NOMO-1 treated with DMSO at 0.1 percent for 48 hours (cell line): Measurements from ENCODE around the gene IQSEC1.

Source experiments
- DNase-seq: peaks from one replicate; lab custom pipeline; 2025; ENCODE audit not compliant: unreplicated experiment; lab: John Stamatoyannopoulos, UW

The IQSEC1 gene

DNA sequence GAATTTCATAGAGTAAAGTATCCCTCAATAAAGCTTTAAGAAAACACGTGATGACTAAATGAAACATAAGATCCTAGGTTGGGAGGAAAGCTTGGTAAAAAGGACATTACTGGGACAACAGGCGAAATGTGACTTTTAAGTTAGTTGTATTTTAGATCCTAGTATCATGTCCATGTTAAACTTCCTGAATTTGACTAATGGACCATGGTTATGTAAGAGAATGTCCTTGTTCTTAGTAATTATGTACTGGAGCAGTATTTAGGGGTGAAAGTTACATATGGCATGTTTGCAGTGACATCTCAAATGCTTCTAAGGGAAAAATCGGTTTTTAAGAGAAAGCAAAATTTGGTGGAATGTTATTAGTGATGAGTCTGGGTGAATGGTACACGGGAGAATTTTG, 69.6 kb downstream of the IQSEC1 start:
- no peak for DNase-seq

DNA sequence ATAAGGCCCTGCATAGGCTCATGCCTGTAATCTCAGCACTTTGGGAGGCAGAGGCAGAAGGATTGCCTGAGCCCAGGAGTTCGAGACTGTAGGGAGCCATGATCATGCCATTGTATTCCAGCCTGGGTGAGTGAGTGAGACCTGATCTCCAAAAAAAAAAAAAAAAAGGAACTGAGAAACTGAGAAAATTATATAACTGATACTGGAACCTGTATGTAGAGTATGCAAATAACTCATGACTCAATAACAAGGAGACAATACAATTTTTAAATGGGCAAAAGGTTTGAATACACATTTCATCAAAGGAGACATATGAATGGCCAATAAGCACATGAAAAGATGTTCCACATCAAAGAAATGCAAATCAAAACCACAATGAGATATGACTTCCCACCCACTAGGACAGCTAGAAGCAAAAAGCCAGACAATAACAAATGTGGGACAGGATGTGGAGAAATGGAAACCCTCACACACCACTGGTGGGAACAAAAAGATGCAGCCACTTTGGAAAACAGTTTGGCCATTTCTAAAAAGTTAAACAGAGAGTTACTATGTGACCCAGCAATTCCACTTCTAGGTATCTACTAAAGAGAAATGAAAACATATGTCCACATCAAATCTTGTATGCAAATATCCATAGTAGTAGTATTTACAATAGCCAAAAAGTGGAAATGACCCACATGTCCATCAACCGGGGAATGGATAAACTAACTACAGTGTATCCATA, 70.7 kb downstream of the IQSEC1 start:
- DNase-seq = peak; percentile 74

DNA sequence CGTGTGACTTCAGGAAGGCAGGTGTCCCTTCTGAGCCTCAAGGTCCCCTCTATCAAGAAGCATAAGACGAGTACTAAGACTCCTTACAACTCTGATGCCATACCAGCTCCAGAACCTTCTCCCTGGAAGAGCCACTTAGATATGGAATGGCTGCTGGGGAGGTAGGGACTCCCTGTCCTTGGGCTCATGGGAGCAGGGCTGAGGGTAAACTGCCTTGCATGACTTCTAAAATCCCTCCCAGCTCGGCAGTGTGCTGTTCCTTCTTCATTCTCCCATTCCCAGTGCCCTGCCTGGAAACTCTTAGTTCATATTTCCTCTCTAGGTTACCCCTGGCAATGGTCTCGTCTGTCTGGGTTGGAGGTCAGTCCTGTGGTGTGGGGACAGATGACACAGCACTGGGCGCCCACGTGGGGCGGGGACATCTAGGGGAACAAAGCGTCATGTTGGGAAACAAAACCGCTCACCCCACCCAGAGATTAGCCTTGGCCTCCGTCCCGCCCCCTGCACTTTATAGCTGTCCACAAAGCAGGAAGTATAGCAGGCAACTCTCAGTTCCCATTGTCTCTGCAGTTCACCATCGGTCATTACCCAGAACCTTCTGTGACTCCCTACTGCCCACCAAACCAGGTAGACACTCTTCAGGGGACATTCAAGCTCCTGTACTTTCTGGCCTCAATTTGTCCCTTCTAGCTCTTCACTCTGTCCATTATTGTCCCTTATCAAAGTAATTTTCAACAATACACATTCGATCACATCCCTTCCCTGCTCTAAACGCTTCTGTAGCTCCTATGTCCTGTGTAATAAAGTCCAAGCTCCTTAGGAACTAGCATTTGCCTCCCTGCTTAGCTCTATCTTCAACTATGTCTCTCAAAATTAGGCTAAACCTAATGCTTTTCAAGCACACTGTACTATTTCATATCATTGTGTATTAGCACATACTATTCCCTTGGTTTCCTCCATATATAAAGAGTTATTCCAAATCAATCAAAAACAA, 73.8 kb downstream of the IQSEC1 start:
- DNase-seq = peak; percentile 99

DNA sequence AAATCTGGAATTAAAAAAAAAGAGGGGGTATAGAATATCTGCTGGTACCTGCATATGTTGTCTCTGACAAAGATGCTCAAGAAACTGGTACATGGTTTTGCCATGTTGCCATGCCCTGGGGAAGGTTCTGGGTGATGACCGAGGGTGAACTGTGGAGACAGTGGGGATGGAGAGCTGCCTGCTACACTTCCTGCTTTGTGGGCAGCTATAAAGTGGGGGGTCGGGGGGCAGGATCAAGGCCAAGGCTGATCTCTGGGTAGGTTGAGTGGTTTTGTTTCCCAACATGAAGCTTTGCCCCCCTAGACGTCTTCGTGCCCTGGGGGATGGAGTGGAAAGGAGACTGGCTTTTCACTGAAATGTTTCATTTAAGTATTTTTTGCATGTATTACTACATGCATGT, 74.6 kb downstream of the IQSEC1 start:
- no peak for DNase-seq

DNA sequence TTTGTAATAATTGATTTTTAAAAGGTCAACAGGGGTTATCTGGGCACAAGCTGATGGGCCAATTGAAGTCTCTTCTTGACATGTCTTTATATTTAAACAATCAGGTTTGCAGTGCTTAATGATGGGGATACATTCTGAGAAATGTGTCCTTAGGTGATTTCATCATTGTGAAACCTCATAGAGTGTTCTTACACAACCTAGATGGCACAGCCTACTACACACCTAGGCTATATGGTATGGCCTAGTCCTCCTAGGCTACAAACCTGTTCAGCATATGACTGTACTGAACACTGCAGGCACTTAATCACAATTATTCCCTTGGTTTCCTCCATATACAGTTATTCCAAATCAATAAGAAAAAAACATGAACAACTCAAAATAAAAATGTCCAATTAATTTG, 75.8 kb downstream of the IQSEC1 start:
- no peak for DNase-seq

DNA sequence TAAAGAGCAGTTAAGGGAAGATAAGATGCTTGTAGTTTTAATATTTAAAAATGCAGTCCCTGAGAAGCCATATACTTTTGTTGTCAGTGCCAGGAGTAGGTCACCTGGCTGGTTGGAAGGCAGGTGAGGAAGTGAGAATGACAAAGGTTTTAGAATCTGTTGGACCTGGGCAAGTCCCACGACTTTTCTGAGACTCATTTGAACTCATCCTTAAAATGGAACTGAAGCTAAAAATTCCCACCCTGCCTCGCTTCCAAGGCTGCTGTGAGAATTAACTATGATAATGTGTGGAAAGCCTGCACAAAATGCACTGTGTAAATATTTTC, 77.1 kb downstream of the IQSEC1 start:
- no peak for DNase-seq

DNA sequence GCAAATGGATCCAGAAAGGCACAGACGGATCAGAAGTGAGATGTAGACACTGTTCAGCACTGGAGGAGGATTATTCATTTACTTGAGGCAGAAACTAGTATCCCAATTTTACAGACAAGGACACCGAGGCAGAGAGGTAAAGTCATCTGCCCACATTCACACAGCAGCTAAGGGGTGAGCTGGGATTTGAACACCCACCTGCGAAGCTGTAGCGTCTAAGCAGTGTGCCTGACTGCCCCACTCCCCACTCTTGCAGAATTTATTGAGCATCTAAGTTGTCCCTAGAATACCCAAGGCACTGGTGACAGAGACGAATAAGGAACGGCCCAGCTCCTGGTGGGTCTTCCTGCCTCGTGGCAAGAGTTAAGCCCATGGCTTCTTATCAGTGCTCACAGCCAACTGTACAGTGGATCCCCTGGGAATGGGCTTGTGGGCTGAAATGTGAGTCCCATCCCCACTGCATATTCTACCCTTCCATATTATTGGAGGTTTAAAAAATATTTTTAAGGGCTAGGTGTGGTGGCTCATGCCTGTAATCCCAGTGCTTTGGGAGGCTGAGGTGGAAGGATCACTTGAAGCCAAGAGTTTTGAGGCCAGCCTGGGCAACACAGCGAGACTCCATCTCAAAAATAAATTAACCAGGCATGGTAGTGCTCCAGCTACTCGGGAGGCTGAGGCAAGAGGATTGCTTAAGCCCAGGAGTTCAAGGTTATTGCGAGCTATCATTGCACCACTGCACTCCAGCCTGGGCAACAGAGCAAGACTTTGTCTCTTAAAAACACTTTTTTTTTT, 77.6 kb downstream of the IQSEC1 start:
- DNase-seq = peak; percentile 20

DNA sequence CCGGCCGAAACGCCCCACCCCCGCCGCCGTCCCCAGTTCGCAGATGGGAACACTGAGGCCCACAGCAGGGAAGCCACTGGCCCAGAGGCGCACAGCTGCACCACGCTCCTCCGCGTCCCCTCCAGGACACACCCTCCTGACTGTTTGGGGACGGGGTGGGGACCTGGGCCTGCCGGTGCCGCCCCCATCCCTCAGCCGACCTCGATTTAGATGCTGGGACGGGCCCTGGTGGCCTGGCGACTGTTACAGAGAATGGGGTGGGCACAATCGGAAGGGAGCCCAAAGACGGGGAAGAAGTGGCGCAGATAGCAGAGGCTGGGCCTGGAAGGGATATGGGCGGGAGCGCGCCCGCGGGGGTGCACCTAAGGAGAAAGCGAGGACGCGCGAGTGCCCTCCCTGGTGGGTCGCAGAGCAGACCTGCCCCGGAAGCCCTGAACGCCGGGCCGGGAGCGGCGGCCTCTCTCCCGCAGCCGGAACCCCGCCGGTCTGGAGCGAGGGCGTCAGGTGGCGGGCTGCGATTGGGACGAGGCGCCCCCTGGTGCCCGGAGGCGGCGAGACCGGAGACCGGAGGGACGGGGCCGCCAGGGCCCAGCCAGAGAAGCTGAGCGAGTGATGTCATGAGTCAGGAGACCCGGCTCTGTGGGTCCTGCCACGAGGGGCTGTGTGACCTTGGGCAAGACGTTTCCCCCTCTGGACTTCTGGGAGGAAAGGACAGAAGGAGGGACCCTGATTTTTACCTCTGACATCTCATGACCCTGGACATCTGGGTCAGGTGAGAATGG, 78.4 kb downstream of the IQSEC1 start:
- DNase-seq = peak; percentile 86

DNA sequence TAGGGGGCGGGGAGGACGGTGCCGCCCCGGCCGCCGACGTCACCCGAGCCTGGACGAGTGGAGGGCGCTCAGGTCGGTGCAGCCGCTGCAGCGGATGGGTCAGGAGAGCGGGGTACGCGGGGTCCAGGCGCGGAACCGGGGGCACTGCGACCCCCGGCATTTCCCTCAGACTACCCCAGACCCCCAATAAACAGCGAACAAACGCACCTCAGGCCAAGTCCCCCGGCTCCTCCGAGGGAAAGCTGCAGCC, 78.9 kb downstream of the IQSEC1 start:
- DNase-seq = no peak

DNA sequence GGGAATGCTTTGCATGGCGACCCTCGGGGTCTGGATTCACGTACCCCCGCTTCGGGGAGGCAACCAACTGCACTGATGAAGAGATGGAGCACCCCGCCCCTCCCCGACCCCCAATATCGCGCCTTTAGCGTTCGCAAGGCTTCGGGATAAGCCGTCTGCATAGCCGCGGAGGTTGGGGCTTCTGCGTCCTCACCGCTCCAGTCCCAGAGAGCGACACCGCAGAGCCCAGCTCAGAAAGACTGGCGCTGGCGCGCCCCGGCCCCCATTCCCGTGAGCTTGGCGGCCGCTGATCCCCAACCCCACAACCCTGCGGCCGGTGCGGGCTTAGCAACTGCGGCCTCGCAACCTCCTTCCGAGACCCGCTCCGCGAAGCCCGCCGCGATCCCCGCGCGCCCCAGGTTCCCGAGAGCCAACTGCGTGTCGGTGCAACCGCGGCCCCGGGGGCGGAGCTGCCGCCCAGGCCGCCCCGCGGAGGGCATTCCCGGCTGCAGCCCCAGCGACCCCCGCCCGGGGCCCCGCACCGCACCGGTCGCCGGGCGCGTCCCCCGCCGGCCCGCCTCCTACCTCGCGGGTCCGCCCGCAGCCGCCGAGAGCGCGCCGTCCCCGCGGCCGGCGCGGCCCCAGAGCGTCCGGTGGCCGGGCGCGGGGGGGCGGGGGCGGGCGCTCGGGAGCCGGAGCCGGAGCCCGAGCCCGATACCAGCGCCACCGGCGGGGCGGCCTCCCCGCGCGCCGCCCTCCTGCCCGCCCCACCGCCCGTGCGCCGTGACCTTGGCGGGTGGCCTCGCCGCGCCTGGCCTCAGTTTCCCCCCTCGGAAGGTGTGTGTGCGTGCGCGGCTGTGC, 79.5 kb downstream of the IQSEC1 start:
- peak; percentile 16 for DNase-seq

DNA sequence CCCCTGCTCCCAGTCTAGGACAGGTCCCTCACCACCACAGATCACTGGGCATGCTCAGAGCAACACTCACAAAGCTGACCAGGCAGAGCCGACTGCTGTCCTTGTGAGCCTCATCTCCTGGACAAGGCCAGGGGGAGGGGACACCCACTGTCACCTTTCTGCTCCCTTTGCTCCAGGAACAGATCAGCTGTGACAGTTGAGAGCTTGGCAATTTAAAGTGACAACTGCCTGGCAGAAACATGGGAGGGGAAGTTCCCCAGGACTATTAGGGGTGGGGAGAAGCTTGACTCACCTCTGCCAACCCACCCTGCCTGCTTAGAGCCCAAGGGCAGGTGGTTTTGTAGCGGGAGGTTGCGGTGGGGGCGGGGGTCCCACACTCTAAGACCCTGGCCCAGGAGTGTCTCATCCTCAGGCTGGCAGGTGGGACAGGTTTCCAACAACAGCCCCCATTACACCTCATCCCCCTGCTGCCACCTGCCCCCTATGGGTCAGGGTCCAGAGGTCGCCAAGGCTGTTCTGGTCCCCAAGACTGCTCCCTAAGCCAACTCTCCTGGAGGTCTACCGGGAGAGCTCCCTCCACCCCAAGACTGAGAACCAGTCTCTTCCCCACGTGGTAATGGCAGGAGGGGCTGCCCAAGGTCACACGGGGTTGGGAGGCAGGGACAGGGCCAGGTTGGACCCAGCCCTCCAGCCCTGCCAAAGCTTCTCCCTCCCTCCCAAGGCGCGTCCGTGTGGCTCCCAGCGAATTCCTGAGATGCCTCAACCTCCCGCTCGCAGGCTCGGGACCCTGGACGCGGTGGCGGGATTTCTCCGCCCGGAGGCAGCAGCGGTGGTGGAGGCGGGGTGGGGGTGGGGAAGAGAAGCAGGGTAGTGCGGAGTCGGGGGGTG, 80.4 kb downstream of the IQSEC1 start:
- DNase-seq = no peak

DNA sequence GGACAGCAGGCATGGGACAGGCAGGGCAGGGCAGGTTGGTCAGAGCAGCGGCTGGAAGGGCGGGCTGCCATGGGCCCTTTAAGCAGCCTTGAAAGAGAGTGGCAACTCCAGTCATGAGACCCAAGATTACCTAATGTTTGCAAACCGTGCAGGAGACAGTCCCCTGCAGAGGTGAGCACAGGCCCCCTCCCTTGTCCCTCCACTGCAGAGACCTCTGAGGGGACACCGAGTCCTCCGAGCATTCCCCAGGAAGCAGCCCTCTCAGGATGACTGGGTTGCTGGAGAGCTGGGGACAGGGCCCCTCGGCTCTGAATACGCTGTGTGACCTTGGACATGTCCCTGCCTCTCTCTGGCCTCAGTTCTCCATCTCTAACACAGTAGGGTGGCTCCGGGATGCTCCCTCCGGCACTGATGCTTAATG, 81.4 kb downstream of the IQSEC1 start:
- DNase-seq = no peak

DNA sequence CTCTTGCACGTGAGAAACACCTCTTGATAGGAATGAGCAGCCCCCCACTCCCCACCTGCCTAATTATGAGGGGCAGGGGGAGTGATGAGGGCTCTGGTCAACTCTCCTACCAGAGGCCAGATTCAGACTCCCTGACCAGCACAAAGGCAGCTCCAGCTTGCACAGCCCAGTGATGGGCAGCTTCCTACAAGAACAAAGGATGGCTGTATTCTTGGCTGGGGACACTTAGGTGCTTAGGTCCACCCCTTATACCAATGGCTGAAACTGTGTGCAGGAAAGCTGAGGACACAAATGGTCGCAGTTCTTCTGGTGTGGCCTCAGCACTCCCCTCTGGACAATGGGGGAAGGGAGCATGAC, 81.8 kb downstream of the IQSEC1 start:
- DNase-seq = no peak

DNA sequence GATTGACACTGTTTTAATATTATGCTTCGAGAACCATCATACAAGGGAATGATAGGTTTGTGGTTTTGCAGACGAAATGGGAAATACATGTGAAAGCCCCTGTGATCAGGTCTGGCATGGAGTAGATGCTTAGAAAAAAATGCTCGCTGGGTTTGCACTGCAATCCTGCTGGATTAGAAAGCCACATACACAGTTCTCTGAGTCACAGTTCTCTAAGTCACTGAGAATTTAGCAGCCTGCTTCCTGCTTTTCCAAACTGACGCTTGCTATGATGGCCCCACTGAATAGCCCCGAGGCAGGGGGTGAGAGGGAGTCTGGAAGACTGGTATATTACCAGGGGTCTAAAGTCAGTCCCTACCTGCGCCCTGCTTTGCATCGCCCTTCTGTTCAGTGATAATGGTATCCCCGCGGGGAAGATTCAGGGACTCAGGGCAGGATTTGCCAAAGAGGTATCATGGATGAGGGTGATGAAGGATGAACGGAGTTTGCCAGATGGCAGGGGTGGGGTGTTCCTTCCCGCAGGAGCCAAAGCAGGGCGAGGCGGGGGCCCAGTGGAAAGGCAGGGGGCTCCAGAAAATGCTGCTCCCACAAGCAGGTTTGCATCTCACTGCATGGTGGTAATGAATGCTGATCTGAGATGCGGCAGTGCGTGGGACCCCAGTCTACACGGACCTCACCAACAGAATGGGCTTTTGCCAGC, 82.3 kb downstream of the IQSEC1 start:
- DNase-seq = no peak

DNA sequence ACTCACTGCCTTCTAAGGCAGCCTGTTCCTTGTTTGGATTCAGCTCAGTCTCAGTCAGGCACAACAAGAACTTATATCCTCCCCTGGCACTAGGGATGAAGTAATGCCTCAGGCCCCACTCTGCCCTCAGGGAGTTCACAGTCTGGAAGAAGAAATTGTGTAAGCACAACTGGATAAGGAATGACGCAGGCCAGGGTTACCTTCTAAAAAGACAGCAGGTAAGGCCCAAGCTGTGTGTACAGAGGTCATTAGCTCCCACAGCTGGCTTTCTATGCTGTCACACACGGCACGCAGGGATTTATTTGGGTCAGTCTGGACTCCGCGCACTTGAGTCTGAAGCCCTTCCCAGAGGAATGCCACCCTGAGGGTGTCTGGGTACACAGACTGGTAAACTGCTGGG, 82.9 kb downstream of the IQSEC1 start:
- no peak for DNase-seq

DNA sequence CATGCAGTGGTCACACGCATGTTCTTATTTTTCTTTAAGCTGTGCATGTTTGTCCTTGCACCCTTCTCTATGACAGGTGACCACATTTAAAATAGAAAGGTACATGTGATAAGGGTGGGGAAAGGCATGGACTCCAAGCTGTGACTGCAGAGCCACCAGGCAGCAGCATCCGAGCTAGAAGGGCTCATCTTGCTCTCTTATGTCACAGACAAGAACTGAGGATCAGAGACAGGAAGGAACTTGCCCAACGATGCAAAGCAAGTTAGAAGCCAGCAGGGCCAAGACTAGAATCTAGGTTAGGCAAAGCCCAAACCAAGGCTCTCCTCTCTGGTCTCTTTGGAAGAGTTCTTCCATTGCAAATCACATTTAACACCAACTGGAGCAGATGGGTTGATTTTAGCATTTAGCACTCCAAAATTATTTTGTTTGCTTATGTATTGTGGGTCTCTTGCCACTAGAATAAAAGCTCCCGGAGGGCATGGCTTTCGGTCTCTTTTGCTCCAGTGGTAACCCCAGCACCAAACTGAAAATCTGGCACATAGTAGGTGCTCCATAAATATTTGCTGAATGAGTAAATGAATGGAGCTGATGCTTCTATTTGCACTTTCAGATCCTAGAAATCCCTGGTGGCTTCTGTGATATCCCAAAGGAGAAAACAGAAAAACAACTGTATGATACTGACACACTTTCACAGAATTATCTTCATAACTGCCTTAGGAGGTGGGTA, 84.3 kb downstream of the IQSEC1 start:
- DNase-seq = no peak

DNA sequence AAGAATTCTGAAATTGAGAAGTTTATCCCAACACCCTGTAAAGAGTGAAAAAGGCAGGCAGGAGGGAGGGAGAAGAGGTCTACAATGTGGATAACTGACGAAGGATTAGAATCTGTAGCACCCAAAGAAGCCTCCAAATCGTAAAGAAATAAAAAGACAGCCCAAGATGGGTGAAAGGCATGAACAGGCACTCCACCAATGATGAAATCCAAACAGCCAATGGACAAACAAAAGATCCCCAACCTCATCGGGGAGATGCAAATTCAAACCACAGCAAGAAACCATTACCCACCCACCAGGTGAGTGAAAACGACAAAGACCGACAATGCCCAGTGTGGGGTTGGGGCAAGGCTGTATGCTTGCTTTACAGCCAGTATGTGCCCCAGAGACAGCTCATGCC, 85.6 kb downstream of the IQSEC1 start:
- no peak for DNase-seq

DNA sequence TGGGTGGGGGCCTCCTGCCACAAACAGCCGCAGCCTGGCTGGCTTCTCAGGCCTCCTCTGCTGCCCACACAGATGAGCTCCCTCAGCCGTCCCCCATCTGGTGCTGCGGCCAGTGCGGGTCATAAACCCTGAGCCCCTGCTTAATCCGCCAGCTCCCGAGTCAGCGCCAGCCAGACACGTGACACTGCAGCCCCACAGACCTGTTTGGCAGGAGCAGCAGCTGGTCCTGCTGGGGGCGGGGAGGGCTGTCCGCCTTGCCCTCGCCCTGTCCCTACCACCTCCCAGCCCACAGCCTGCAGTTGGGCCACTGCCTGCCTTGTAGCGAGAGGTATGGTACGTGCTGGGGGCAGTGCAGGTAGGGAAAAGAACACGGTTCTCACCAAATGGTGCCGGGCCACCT, 86.2 kb downstream of the IQSEC1 start:
- no peak for DNase-seq
